Stimulated activated CD4-positive, alpha-beta T cell treated with anti-CD3 and anti-CD28 coated beads, Interleukin-12 subunit alpha, Interleukin-12 subunit beta, amount 100 ng/mL, for 4 hours (primary cell): Measurements from ENCODE around the gene SWT1.
A peak's percentile ranks its signal among the peaks of the same experiment; 100 is the strongest.
"Not testable (repeated sequence)": the region's sequence is repeated elsewhere in the genome, so short reads cannot be mapped to it uniquely, and the experiment has no call there.

ENCODE experiments used
- DNase-seq: peaks from one replicate; pipeline ENCODE4 v3.0.0-alpha.2; 2020

The SWT1 gene

GRCh38 chr1:185170291-185170848 lies 13.4 kb downstream of the SWT1 start:
- no peak for DNase-seq

GRCh38 chr1:185193756-185194155 lies 36.8 kb downstream of the SWT1 start:
- no peak for DNase-seq

GRCh38 chr1:185198712-185199111 lies 41.7 kb downstream of the SWT1 start:
- DNase-seq = not testable (repeated sequence)

GRCh38 chr1:185200889-185201288 lies 43.9 kb downstream of the SWT1 start:
- no peak for DNase-seq

- no peak for DNase-seq
These were observed 50.2 kb downstream of the SWT1 start for GRCh38 chr1:185207170-185207569.

- no peak for DNase-seq
These were observed 51.1 kb downstream of the SWT1 start for GRCh38 chr1:185207980-185208602.

GRCh38 chr1:185208626-185209180 lies 51.7 kb downstream of the SWT1 start:
- DNase-seq = no peak

GRCh38 chr1:185209357-185209756 lies 52.4 kb downstream of the SWT1 start:
- DNase-seq = not testable (repeated sequence)

- DNase-seq = no peak
These were observed 56.1 kb downstream of the SWT1 start for GRCh38 chr1:185213091-185213490.

GRCh38 chr1:185215911-185216310 lies 58.9 kb downstream of the SWT1 start:
- DNase-seq = no peak

- no peak for DNase-seq
These were observed 67.2 kb downstream of the SWT1 start for GRCh38 chr1:185224132-185224531.

GRCh38 chr1:185227161-185227560 lies 70.2 kb downstream of the SWT1 start:
- no peak for DNase-seq

GRCh38 chr1:185228979-185229378 lies 72.0 kb downstream of the SWT1 start:
- DNase-seq = no peak

- no peak for DNase-seq
These were observed 73.0 kb downstream of the SWT1 start for GRCh38 chr1:185229981-185230380.

GRCh38 chr1:185232874-185233273 lies 75.9 kb downstream of the SWT1 start:
- no peak for DNase-seq

- not testable (repeated sequence) for DNase-seq
These were observed 77.2 kb downstream of the SWT1 start for GRCh38 chr1:185234183-185234582.

GRCh38 chr1:185237176-185237575 lies 80.2 kb downstream of the SWT1 start:
- DNase-seq = not testable (repeated sequence)

GRCh38 chr1:185237661-185238060 lies 80.7 kb downstream of the SWT1 start:
- DNase-seq = no peak

GRCh38 chr1:185238447-185238846 lies 81.5 kb downstream of the SWT1 start:
- DNase-seq = no peak

- no peak for DNase-seq
These were observed 82.9 kb downstream of the SWT1 start for GRCh38 chr1:185239861-185240260.

- no peak for DNase-seq
These were observed 84.2 kb downstream of the SWT1 start for GRCh38 chr1:185241127-185241526.

GRCh38 chr1:185244015-185244747 lies 87.2 kb downstream of the SWT1 start:
- DNase-seq = peak; percentile 32

- DNase-seq = no peak
These were observed 88.5 kb downstream of the SWT1 start for GRCh38 chr1:185245466-185245865.

- DNase-seq = no peak
These were observed 92.6 kb downstream of the SWT1 start for GRCh38 chr1:185249563-185249962.
